OCI-LY7 (cell line): ENCODE results near the gene UGT1A1. TPM values are rescaled to one million over a fixed set of nuclear protein-coding genes. Genes with fewer than 3 reads are reported as not detected.

Source experiments
- BruUV-seq: library from RNA; stranded (reverse); fragments of 400-500 nt; replicated peaks from 2 replicates; lab custom pipeline; 2021; lab: Mats Ljungman, UMichigan
- CTCF ChIA-PET: fragments of 300-600 bp; sonication (Branson Sonifier 250); formaldehyde crosslinking; loops from one replicate; lab custom pipeline; 2022; ENCODE audit warnings: antibody characterized with exemption; ENCODE audit not compliant: unreplicated experiment; lab: Charles Lee
- POLR2A ChIA-PET: fragments of 300-600 bp; sonication (Branson Sonifier 250); formaldehyde crosslinking; loops from one replicate; lab custom pipeline; 2022; ENCODE audit warnings: antibody characterized with exemption; lab: Charles Lee
- DNase-seq: peaks from one replicate; pipeline ENCODE4 v3.0.0-alpha.2; 2015; ENCODE audit warnings: low spot score
- H2AFZ ChIP-seq: fragments of 200-600 bp; sonication (generic), shearing (Covaris generic); 2 replicates; pipeline ENCODE4 v1.6.1; 2014; ENCODE audit warnings: mild to moderate bottlenecking, antibody characterized with exemption, low read length, moderate library complexity
- H3K27ac ChIP-seq: fragments of 200-600 bp; sonication (generic); 2 replicates; pipeline ENCODE4 v1.5.1; 2014; ENCODE audit warnings: mixed run types, low read depth, mild to moderate bottlenecking, moderate library complexity, low read length, inconsistent platforms; ENCODE audit not compliant: poor library complexity, severe bottlenecking
- H3K36me3 ChIP-seq: fragments of 200-600 bp; sonication (generic); 2 replicates; pipeline ENCODE4 v1.6.1; 2014; ENCODE audit warnings: mild to moderate bottlenecking, antibody characterized with exemption, low read length, moderate library complexity, mixed read lengths; ENCODE audit not compliant: insufficient read depth
- H3K4me1 ChIP-seq: fragments of 200-600 bp; sonication (generic); 2 replicates; pipeline ENCODE4 v1.5.1; 2014; ENCODE audit warnings: mild to moderate bottlenecking, low read length; ENCODE audit not compliant: insufficient read depth, poor library complexity, severe bottlenecking
- H3K4me2 ChIP-seq: fragments of 200-600 bp; sonication (generic); 2 replicates; pipeline ENCODE4 v1.6.1; 2014; ENCODE audit warnings: mild to moderate bottlenecking, low read length
- H3K4me3 ChIP-seq: fragments of 200-600 bp; sonication (generic); 2 replicates; pipeline ENCODE4 v1.5.1; 2014; ENCODE audit warnings: mild to moderate bottlenecking, low read depth, low read length; ENCODE audit not compliant: poor library complexity, severe bottlenecking
- H3K79me2 ChIP-seq: fragments of 200-600 bp; sonication (generic); 2 replicates; pipeline ENCODE4 v1.6.1; 2016; ENCODE audit warnings: low read depth, mild to moderate bottlenecking, low read length, moderate library complexity, mixed read lengths; ENCODE audit not compliant: insufficient read depth
- H3K9me2 ChIP-seq: fragments of 200-600 bp; sonication (generic); 2 replicates; pipeline ENCODE4 v1.6.1; 2016; ENCODE audit warnings: mild to moderate bottlenecking, low read length, mixed read lengths; ENCODE audit not compliant: insufficient read depth
- H3K9me3 ChIP-seq: fragments of 200-600 bp; sonication (generic); 2 replicates; pipeline ENCODE4 v1.6.1; 2014; ENCODE audit warnings: mild to moderate bottlenecking, mixed run types, low read length, mixed read lengths
- H4K20me1 ChIP-seq: fragments of 200-600 bp; sonication (generic); 2 replicates; pipeline ENCODE4 v1.6.1; 2014; ENCODE audit warnings: mild to moderate bottlenecking, antibody characterized with exemption, low read length, moderate library complexity, mixed read lengths; ENCODE audit not compliant: insufficient read depth
- EZH2phosphoT487 ChIP-seq: fragments of 200-600 bp; sonication (generic); IDR thresholded peaks from 2 replicates; pipeline ENCODE4 v1.6.1; 2018; ENCODE audit warnings: low read depth, borderline replicate concordance, mild to moderate bottlenecking, mixed run types, antibody characterized with exemption, low read length, moderate library complexity, mixed read lengths
- intact Hi-C: fragments of 100-400 bp; cut with micrococcal nuclease; formaldehyde crosslinking; loops from one replicate; pipeline ENCODE4 v1.10.0; 2022; ENCODE audit not compliant: unreplicated experiment
- total RNA-seq, 2 experiments: library from RNA; depleted of rRNA in 1 of 2; stranded (reverse); fragments of >200 nt in 1 of 2; shearing (Covaris generic) in 1 of 2; gene quantifications; 2 replicates each; pipeline ENCODE4 v1.2.3, GENCODE V29; 2014 to 2022
- TF ChIP-seq, protein P1 (sequence below): fragments of 200-600 bp; sonication (generic); conservative IDR thresholded peaks from 2 replicates; pipeline ENCODE4 v1.5.1; 2014; ENCODE audit warnings: mild to moderate bottlenecking, antibody characterized with exemption, low read length, moderate library complexity, mixed read lengths

UGT1A1 gene
- total RNA-seq, 2 experiments from 2014 or later = not detected

DNA sequence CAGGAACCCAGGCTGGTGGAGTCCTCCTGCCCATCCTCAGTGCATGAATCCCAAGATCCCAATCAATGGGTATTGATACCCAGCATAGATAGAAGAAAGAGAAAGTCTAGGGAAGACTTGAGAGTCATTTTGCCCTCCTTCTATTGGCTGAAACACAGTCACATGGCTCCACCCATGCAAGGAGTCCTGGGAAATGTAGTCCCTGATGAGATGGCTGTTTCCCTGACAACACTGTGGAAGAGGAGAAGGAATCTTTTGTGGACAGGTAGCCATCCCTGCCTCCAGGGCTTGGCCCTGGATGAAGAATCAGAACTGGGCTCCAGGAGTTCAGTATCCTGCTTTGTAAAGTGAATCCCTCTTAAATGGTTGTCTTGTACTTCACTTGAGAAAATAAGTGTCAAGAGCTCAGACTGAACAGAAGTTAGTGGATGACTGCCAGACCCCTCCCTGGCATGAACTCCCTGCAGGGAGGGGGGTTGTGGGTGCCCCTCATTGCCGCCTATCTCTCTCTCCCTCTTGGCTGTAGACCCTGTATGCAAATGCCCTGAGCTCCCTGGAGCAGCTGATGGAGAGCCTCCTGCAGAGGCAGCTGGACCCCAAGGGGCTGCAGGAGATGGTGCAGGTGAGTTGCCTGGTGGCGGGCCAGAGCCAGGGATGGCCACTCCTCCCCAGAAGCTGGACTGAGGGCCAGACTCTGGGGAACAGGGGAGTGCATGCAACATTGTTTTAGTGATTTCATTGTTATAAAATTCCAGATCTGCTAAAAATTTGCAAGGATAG, 54.2 kb downstream of the UGT1A1 start:
- H3K4me2 ChIP-seq = no peak overlapping the region
- no peaks in the 10 kb centered on the region for H4K20me1 ChIP-seq
- ChIA-PET POLR2A (no interaction called here), CTCF (no interaction called here)
- no peaks in the 10 kb centered on the region for H3K4me1 ChIP-seq
- no TSS peak for BruUV-seq
- H2AFZ ChIP-seq = no peak overlapping the region
- TF ChIP-seq, protein P1, sequence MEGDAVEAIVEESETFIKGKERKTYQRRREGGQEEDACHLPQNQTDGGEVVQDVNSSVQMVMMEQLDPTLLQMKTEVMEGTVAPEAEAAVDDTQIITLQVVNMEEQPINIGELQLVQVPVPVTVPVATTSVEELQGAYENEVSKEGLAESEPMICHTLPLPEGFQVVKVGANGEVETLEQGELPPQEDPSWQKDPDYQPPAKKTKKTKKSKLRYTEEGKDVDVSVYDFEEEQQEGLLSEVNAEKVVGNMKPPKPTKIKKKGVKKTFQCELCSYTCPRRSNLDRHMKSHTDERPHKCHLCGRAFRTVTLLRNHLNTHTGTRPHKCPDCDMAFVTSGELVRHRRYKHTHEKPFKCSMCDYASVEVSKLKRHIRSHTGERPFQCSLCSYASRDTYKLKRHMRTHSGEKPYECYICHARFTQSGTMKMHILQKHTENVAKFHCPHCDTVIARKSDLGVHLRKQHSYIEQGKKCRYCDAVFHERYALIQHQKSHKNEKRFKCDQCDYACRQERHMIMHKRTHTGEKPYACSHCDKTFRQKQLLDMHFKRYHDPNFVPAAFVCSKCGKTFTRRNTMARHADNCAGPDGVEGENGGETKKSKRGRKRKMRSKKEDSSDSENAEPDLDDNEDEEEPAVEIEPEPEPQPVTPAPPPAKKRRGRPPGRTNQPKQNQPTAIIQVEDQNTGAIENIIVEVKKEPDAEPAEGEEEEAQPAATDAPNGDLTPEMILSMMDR = no peak
- TF ChIP-seq EZH2phosphoT487 = no peak
- no peak overlapping the region for H3K4me3 ChIP-seq
- no peak for DNase-seq
- no peaks in the 10 kb centered on the region for H3K79me2 ChIP-seq
- H3K9me2 ChIP-seq = no peaks in the 10 kb centered on the region
- no peak overlapping the region for H3K27ac ChIP-seq
- no peaks in the 10 kb centered on the region for H3K36me3 ChIP-seq
- H3K9me3 ChIP-seq = no peaks in the 10 kb centered on the region
- intact Hi-C loops = no loop called here

DNA sequence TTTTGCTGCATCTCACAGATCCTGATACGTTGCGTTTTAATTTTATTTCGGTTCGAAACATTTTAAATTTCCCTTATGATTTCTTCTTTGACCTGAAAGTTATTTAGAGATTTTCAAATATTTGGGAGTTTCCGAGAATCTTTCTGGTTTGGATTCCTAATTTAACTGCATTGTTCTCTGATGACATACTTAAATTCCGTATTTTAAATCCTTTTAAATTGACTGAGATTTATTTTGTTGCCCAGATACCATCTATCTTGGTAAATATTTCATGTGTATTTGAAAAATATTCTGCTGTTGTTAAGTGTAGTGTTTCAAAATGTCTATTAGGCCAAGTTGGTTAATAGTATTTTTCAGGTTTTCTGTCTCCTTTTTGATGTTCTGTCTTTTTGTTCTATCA, 55.8 kb downstream of the UGT1A1 start:
- BruUV-seq = no TSS peak
- no peaks in the 10 kb centered on the region for H3K9me2 ChIP-seq

More for the DNA sequence above, 55.8 kb downstream of the UGT1A1 start:
- no peak for DNase-seq
- Histone ChIP-seq H3K4me2 (no peak overlapping the region), H3K4me3 (no peak overlapping the region), H3K27ac (no peak overlapping the region), H2AFZ (no peak overlapping the region), H4K20me1 (no peaks in the 10 kb centered on the region), H3K36me3 (no peaks in the 10 kb centered on the region), H3K4me1 (no peaks in the 10 kb centered on the region), H3K79me2 (no peaks in the 10 kb centered on the region), H3K9me3 (no peaks in the 10 kb centered on the region)
- intact Hi-C loops = no loop called here
- ChIA-PET POLR2A (interaction anchor here (0.7 kb wide), 1 partner anchor 1217 kb away, joined by 3 read pairs; no protein-coding TSS in a partner anchor), CTCF (no interaction called here)
- TF ChIP-seq, protein P1 = no peak
- no peak for TF ChIP-seq EZH2phosphoT487
